Endodermal cell (in vitro differentiated cells): Measurements from ENCODE around the gene TPM2. TPM values are rescaled to one million over a fixed set of nuclear protein-coding genes. Genes with fewer than 3 reads are reported as not detected.

Experiments used
- DNase-seq: peaks from one replicate; pipeline ENCODE4 v3.0.0-alpha.2; 2017
- H3K27ac ChIP-seq: 2 replicates; pipeline ENCODE4 v1.5.1; 2013; ENCODE audit warnings: mild to moderate bottlenecking, low read depth, low read length, moderate library complexity
- H3K27me3 ChIP-seq: 2 replicates; pipeline ENCODE4 v1.6.1; 2013; ENCODE audit warnings: mild to moderate bottlenecking, low read length, moderate library complexity; ENCODE audit not compliant: insufficient read depth, control insufficient read depth, poor library complexity, severe bottlenecking
- H3K36me3 ChIP-seq: 2 replicates; pipeline ENCODE4 v1.7.0; 2013; ENCODE audit warnings: mild to moderate bottlenecking, low read length, moderate library complexity; ENCODE audit not compliant: control insufficient read depth, insufficient read depth
- H3K4me1 ChIP-seq: one replicate; pipeline ENCODE4 v1.7.0; 2013; ENCODE audit warnings: low read length; ENCODE audit not compliant: control insufficient read depth, insufficient read depth
- H3K4me3 ChIP-seq: 2 replicates; pipeline ENCODE4 v1.5.1; 2013; ENCODE audit warnings: mild to moderate bottlenecking, low read length, moderate library complexity
- H3K9ac ChIP-seq: 2 replicates; pipeline ENCODE4 v1.6.1; 2013; ENCODE audit warnings: mild to moderate bottlenecking, low read length, moderate library complexity; ENCODE audit not compliant: poor library complexity, severe bottlenecking; ENCODE audit errors: extremely low read depth
- H3K9me3 ChIP-seq: 2 replicates; pipeline ENCODE4 v1.6.1; 2013; ENCODE audit warnings: mild to moderate bottlenecking, low read length, moderate library complexity; ENCODE audit not compliant: control insufficient read depth
- H3K27ac Mint-ChIP-seq: 2 replicates; pipeline ENCODE4 v1.8.0; 2020; ENCODE audit warnings: mixed read lengths
- H3K27me3 Mint-ChIP-seq: 2 replicates; pipeline ENCODE4 v1.8.0; 2021; ENCODE audit warnings: mild to moderate bottlenecking, mixed read lengths; ENCODE audit not compliant: insufficient read depth
- H3K36me3 Mint-ChIP-seq: 2 replicates; pipeline ENCODE4 v1.8.0; 2020; ENCODE audit warnings: low read depth, mixed read lengths
- H3K4me1 Mint-ChIP-seq: 2 replicates; pipeline ENCODE4 v1.8.0; 2020; ENCODE audit warnings: mixed read lengths
- H3K4me3 Mint-ChIP-seq: 2 replicates; pipeline ENCODE4 v1.8.0; 2020; ENCODE audit warnings: mild to moderate bottlenecking, moderate library complexity, mixed read lengths
- H3K9me3 Mint-ChIP-seq: 2 replicates; pipeline ENCODE4 v1.8.0; 2020; ENCODE audit warnings: mild to moderate bottlenecking, mixed read lengths
- WGBS, 2 experiments: methylation state at CpG; one replicate each; pipeline versions ENCODE4 v1.1.5 to v1.1.7; 2013; ENCODE audit warnings: missing lambda C conversion rate in 2 of 2, mixed read lengths in 1 of 2; ENCODE audit not compliant: insufficient coverage in 1 of 2, insufficient read length in 1 of 2; 5-methylcytosine and 5-hydroxymethylcytosine counted together
- total RNA-seq, 2 donors: library from RNA; stranded (reverse); fragmentation: NEBNext Ultra II Directional in 1 of 2; extraction: Animal tissue kit (Norgen Biotek cat#: 25700) in 1 of 2; gene quantifications; 2 replicates in 1 of 2; 3 replicates in 1 of 2; pipeline ENCODE4 v1.2.1, GENCODE V29; 2021
- TF ChIP-seq, protein P1 (sequence below): fragments of 200-600 bp; sonication (generic); conservative IDR thresholded peaks from 2 replicates; pipeline ENCODE4 v1.5.0; 2021; ENCODE audit warnings: antibody characterized with exemption, mild to moderate bottlenecking

Gene TPM2
- total RNA-seq, 2 donors from 2014 or later, result 191 to 251 TPM

DNA sequence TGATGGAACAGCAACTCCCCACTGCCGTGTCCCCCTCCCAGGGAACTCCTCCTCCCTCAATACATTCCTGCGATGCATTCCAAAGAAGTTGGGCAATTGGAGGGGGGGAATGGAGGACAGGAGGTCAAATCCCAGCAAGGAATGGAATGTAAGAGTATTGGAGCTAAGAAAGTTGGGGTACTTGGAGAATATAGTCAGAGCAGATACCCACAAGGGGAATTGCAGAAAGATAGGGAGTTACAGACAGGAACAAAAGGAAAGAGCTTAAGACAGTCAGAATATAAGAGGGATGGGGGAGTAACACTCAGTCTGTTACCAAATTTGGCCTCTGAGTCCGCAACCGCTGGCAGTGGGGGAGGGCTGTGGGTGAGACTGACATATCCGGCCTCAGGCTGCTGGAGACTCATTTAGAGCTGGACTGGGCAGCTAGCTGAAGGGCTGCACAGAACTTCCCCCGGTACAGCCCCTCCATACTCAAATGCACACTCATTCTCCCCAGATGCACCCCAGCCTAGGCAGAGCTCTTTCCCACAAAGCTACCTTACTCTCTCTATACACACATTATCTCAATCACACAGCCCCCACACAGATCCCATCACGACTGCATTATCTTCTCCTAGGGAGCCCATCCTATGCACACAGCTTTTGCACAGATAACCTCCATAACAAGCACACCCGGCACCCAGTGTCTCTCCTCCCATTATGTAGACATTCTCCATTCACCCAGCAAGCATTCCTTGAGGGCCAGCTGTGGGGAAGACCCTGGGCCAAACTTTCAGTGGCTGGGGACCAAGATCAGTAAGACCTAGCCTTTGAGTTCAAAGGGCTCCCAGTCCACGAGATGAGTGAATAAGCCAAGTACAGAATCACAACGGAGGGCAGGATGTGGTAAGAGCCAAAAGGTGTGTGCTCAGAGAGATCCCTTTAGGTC is 38.6 kb upstream of the TPM2 start:
- peak overlapping the region; percentile 97 for H3K4me3 ChIP-seq
- H3K27ac ChIP-seq, result peak overlapping the region; percentile 86
- H3K27me3 ChIP-seq, result no peaks in the 10 kb centered on the region
- peaks cover 26% of the 10 kb centered on the region for H3K36me3 Mint-ChIP-seq
- peaks cover 30% of the 10 kb centered on the region for H3K36me3 ChIP-seq
- peak; percentile 80 for DNase-seq
- no peak overlapping the region for H3K4me3 Mint-ChIP-seq
- peaks cover 18% of the 10 kb centered on the region for H3K4me1 Mint-ChIP-seq
- TF ChIP-seq, protein P1, sequence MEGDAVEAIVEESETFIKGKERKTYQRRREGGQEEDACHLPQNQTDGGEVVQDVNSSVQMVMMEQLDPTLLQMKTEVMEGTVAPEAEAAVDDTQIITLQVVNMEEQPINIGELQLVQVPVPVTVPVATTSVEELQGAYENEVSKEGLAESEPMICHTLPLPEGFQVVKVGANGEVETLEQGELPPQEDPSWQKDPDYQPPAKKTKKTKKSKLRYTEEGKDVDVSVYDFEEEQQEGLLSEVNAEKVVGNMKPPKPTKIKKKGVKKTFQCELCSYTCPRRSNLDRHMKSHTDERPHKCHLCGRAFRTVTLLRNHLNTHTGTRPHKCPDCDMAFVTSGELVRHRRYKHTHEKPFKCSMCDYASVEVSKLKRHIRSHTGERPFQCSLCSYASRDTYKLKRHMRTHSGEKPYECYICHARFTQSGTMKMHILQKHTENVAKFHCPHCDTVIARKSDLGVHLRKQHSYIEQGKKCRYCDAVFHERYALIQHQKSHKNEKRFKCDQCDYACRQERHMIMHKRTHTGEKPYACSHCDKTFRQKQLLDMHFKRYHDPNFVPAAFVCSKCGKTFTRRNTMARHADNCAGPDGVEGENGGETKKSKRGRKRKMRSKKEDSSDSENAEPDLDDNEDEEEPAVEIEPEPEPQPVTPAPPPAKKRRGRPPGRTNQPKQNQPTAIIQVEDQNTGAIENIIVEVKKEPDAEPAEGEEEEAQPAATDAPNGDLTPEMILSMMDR, result no peak
- WGBS, 2 experiments, result 17 to 18% methylated on average over 5 to 10 of the region's 10 CpGs
- H3K9ac ChIP-seq, result peak overlapping the region; percentile 60
- H3K4me1 ChIP-seq, result peaks cover 13% of the 10 kb centered on the region
- no peaks in the 10 kb centered on the region for H3K9me3 Mint-ChIP-seq
- H3K9me3 ChIP-seq, result no peaks in the 10 kb centered on the region
- no peaks in the 10 kb centered on the region for H3K27me3 Mint-ChIP-seq
- no peak overlapping the region for H3K27ac Mint-ChIP-seq

GRCh38 chr9:35727676-35728040 is 37.9 kb upstream of the TPM2 start:
- Histone ChIP-seq H3K4me3 (peak overlapping the region; percentile 97), H3K36me3 (peaks cover 35% of the 10 kb centered on the region), H3K9me3 (no peaks in the 10 kb centered on the region), H3K9ac (peak overlapping the region; percentile 60), H3K4me1 (peaks cover 13% of the 10 kb centered on the region), H3K27me3 (no peaks in the 10 kb centered on the region), H3K27ac (peak overlapping the region; percentile 86)
- TF ChIP-seq, protein P1, result no peak
- Mint-ChIP-seq H3K36me3 (peaks cover 31% of the 10 kb centered on the region), H3K27me3 (no peaks in the 10 kb centered on the region), H3K9me3 (no peaks in the 10 kb centered on the region), H3K4me3 (no peak overlapping the region), H3K4me1 (peaks cover 13% of the 10 kb centered on the region), H3K27ac (no peak overlapping the region)
- no peak for DNase-seq
- WGBS, 2 experiments, result 35 to 62% methylated on average over 4 to 5 of the region's 5 CpGs

GRCh38 chr9:35726931-35727330 is 37.2 kb upstream of the TPM2 start:
- Mint-ChIP-seq H3K4me3 (no peak overlapping the region), H3K36me3 (peaks cover 37% of the 10 kb centered on the region), H3K27me3 (no peaks in the 10 kb centered on the region), H3K4me1 (peaks cover 13% of the 10 kb centered on the region), H3K9me3 (no peaks in the 10 kb centered on the region), H3K27ac (no peak overlapping the region)
- 67 to 82% methylated on average over 1 to 3 of the region's 3 CpGs for WGBS, 2 experiments
- TF ChIP-seq, protein P1, result no peak
- peaks cover 42% of the 10 kb centered on the region for H3K36me3 ChIP-seq
- H3K27ac ChIP-seq, result no peak overlapping the region
- H3K4me3 ChIP-seq, result peak overlapping the region; percentile 97
- H3K9me3 ChIP-seq, result no peaks in the 10 kb centered on the region
- H3K9ac ChIP-seq, result peak overlapping the region; percentile 60
- DNase-seq, result no peak
- H3K4me1 ChIP-seq, result peaks cover 13% of the 10 kb centered on the region
- H3K27me3 ChIP-seq, result no peaks in the 10 kb centered on the region
